Common myeloid progenitor, CD34-positive (primary cell): ENCODE results near the gene RUNDC1.

Experiments
- CTCF ChIA-PET: fragments of 350-600 bp; sonication (Branson Sonifier 250); formaldehyde crosslinking; loops from one replicate; lab custom pipeline; 2021; ENCODE audit warnings: antibody characterized with exemption; lab: Charles Lee
- POLR2A ChIA-PET: fragments of 350-600 bp; sonication (Branson Sonifier 250); formaldehyde crosslinking; loops from one replicate; lab custom pipeline; 2021; ENCODE audit warnings: antibody characterized with exemption; lab: Charles Lee
- DNase-seq, 3 donors: peaks; one replicate each; pipeline versions ENCODE4 v3.0.0 to v3.0.0-alpha.2; 2013
- H3K27ac ChIP-seq, 2 experiments: 1 replicate in 1 of 2; 2 replicates in 1 of 2; pipeline ENCODE4 v1.7.0; 2013; ENCODE audit warnings: inconsistent platforms in 2 of 2, low read length in 2 of 2, mild to moderate bottlenecking in 2 of 2, low read depth in 1 of 2, moderate library complexity in 1 of 2; ENCODE audit not compliant: severe bottlenecking in 2 of 2, insufficient read depth in 1 of 2, poor library complexity in 1 of 2
- H3K27me3 ChIP-seq, 5 experiments: replicated peaks in 2 of 5; 1 replicate in 3 of 5; 2 replicates in 2 of 5; pipeline versions ENCODE4 v1.6.1 to v1.7.0; 2013; ENCODE audit warnings: low read length in 4 of 5, mild to moderate bottlenecking in 2 of 5, moderate library complexity in 2 of 5, inconsistent platforms in 1 of 5; ENCODE audit not compliant: insufficient read depth in 5 of 5, control insufficient read depth in 4 of 5
- H3K36me3 ChIP-seq, 4 experiments: 1 replicate in 2 of 4; 2 replicates in 2 of 4; pipeline versions ENCODE4 v1.6.1 to v1.7.0; 2013; ENCODE audit warnings: low read length in 3 of 4, control low read depth in 1 of 4, mild to moderate bottlenecking in 1 of 4; ENCODE audit not compliant: control insufficient read depth in 4 of 4, insufficient read depth in 4 of 4
- H3K4me1 ChIP-seq, 4 experiments: 1 replicate in 3 of 4; 2 replicates in 1 of 4; pipeline versions ENCODE4 v1.6.1 to v1.7.1; 2013; ENCODE audit warnings: low read length in 3 of 4, mild to moderate bottlenecking in 3 of 4, control low read depth in 1 of 4, inconsistent platforms in 1 of 4, moderate library complexity in 1 of 4; ENCODE audit not compliant: control insufficient read depth in 4 of 4, insufficient read depth in 4 of 4; ENCODE audit errors: control extremely low read depth in 1 of 4
- H3K4me3 ChIP-seq, 7 experiments: 1 replicate in 4 of 7; 2 replicates in 3 of 7; pipeline versions ENCODE4 v1.5.1 to v1.7.0; 2013; ENCODE audit warnings: mild to moderate bottlenecking in 7 of 7, low read length in 6 of 7, moderate library complexity in 6 of 7, inconsistent platforms in 2 of 7, low read depth in 2 of 7, control low read depth in 1 of 7; ENCODE audit not compliant: insufficient read depth in 4 of 7, control insufficient read depth in 1 of 7; ENCODE audit errors: extremely low read depth in 1 of 7
- H3K9me3 ChIP-seq, 5 experiments: 1 replicate in 4 of 5; 2 replicates in 1 of 5; pipeline versions ENCODE4 v1.6.1 to v1.7.1; 2013; ENCODE audit warnings: low read length in 4 of 5, mild to moderate bottlenecking in 2 of 5, inconsistent platforms in 1 of 5, low read depth in 1 of 5, moderate library complexity in 1 of 5; ENCODE audit not compliant: control insufficient read depth in 4 of 5, insufficient read depth in 2 of 5; ENCODE audit errors: control extremely low read depth in 1 of 5
- WGBS: methylation state at CpG from one replicate; pipeline ENCODE4 v1.1.5; 2013; ENCODE audit not compliant: insufficient coverage; 5-methylcytosine and 5-hydroxymethylcytosine counted together

The RUNDC1 gene

DNA sequence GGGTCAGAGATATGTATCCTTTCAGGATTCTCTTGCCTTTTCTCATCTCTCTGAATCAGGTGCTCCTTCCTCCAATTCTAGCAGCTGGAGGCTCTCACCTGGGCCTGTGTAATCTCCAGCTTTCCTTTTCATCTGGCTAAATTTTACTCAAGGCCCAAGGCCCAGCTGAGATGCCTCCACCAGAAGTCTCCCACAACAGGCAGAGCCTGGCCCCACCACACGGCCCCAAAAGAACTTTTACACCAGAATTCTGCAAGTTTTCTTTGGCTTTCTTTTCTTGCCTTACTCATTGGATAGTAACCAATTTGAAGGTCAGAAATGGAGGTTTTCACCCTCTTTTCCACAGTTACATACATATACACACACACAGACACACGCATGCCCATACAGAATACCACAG lies 59.3 kb downstream of the RUNDC1 start:
- Histone ChIP-seq H3K4me3 (no peak overlapping the region), H3K9me3 (no peaks in the 10 kb centered on the region), H3K4me1 (no peaks in the 10 kb centered on the region), H3K36me3 (peaks cover 3 to 20% (median 5%) of the 10 kb centered on the region in 4 experiments), H3K27me3 (no peaks in the 10 kb centered on the region), H3K27ac (no peak overlapping the region)
- CTCF ChIA-PET = interaction anchor here (1.3 to 2.1 kb wide), 2 partner anchors 8 to 15 kb away, joined by 4 read pairs; no protein-coding TSS in a partner anchor
- no peak for DNase-seq
- POLR2A ChIA-PET = no interaction called here
- no CpG with 5 or more reads among the region's 2 CpGs for WGBS

DNA sequence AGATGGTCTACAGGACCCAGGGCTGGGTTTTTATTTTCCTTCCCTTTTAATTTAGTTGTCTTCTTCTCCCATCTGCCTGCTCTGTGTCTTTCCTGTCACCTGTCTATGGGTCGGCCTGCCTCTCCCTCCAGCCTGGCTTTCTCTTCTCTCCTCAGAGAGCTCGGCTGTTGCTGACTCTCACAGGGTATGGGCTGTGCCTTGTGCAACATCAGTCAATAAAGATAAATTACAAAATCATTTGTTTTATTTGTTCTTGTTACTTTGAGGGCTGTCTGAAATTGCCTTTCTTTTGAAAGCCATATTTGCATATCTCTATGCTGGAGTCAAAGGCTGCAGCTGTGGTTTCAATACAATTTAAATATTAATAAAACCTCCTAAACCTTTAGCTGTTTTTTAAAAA lies 60.3 kb downstream of the RUNDC1 start:
- DNase-seq = no peak
- H3K4me1 ChIP-seq = no peaks in the 10 kb centered on the region
- ChIA-PET CTCF (interaction anchor here (2.1 kb wide), 1 partner anchor 9 kb away, joined by 4 read pairs; no protein-coding TSS in a partner anchor), POLR2A (no interaction called here)
- no peaks in the 10 kb centered on the region for H3K9me3 ChIP-seq
- WGBS = no CpG with 5 or more reads among the region's 2 CpGs
- H3K36me3 ChIP-seq = peaks cover 0 to 28% (median 5%) of the 10 kb centered on the region in 4 experiments
- H3K4me3 ChIP-seq = no peak overlapping the region
- no peak overlapping the region for H3K27ac ChIP-seq
- no peaks in the 10 kb centered on the region for H3K27me3 ChIP-seq

GRCh38 chr17:43042025-43042628 lies 61.8 kb downstream of the RUNDC1 start:
- no peaks in the 10 kb centered on the region for H3K9me3 ChIP-seq
- ChIA-PET POLR2A (interaction anchor here (1.2 kb wide), 1 partner anchor 44 kb away, joined by 3 read pairs; the partner anchor contains the start of gene RPL27), CTCF (interaction anchor here (0.9 to 2.1 kb wide), 4 partner anchors 11 to 442 kb away, joined by 3 to 4 read pairs (median 4); partner anchors contain the start of gene DHX8)
- H3K36me3 ChIP-seq = peaks cover 0 to 31% (median 8%) of the 10 kb centered on the region in 4 experiments
- H3K27ac ChIP-seq = no peak overlapping the region
- H3K4me1 ChIP-seq = no peaks in the 10 kb centered on the region
- DNase-seq = peak in 1 of 3 donors; percentile 31
- 98% methylated on average over 5 of the region's 5 CpGs for WGBS
- H3K4me3 ChIP-seq = no peak overlapping the region
- no peaks in the 10 kb centered on the region for H3K27me3 ChIP-seq
